T-helper 1 cell treated with Interleukin-12 subunit alpha and Interleukin-12 subunit beta and Interleukin-4 antibody, amounts not matched to agents 30 ng/mL and 1 ng/mL, for 36 hours (primary cell): Measurements from ENCODE around the gene KRT2. TPM values are rescaled to one million over a fixed set of nuclear protein-coding genes. Genes with fewer than 3 reads are reported as not detected.

ENCODE experiments used
- intact Hi-C: fragments of 100-400 bp; cut with micrococcal nuclease; formaldehyde crosslinking; loops from one replicate; pipeline ENCODE4 v1.15.1; 2024
- total RNA-seq: library from RNA; stranded (reverse); gene quantifications from 2 replicates; pipeline ENCODE4 v1.2.3, GENCODE V29; 2022

Gene KRT2
- 0.20 and 0.27 TPM in 2 replicates for total RNA-seq

- intact Hi-C loops, result no loop called here
These were observed at the start of gene KRT2 for GRCh38 chr12:52651726-52652261. TSS of gene KRT2 (minus strand) at chr12:52652211. CDS start at chr12:52652142, 69 bp downstream.

DNA sequence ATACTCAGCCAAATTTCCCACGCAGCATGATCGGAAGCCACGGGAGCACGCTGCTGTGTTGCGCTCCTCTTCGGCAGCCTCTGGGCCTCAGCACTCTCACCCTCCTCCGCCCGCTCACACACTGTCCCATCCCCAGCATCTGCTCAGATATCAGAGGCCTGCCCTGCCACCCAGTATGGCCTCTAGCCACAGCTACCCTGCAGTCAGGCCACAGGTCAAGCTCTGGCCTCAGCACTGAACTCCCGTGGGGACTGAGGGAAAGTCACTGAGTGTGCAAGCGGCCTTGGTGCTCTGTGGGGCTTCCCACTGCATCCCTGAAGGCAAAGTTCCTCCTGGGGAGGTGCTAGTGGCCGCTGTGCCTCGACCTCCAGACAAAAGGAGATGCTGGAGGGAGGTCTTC lies 49.3 kb upstream of the KRT2 start:
- intact Hi-C loops, result no loop called here

DNA sequence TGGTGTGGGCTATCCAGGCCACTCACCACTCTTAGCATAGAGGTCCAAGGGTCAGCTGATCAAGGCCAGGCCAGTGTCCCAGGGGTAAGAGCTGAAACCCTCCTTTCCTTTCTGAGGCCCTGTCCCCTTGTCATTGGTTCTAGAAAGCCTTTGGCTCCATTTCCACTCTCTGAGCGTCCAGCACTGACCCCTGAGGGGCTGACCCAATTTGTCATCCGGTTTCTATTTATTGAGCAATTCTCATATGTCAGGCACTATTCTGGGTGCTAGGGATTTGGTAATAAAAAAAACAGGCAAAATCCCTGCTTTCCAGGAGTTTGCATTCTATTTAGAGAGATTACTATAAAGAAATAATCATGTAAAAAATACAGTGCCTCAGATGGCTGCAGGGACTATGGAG lies 47.9 kb upstream of the KRT2 start:
- intact Hi-C loops, result no loop called here

- intact Hi-C loops, result no loop called here
These were observed 47.4 kb upstream of the KRT2 start for GRCh38 chr12:52699373-52699772.

- intact Hi-C loops, result no loop called here
These were observed 46.8 kb upstream of the KRT2 start for GRCh38 chr12:52698651-52699340.

GRCh38 chr12:52697058-52697582 lies 45.1 kb upstream of the KRT2 start:
- intact Hi-C loops, result no loop called here

DNA sequence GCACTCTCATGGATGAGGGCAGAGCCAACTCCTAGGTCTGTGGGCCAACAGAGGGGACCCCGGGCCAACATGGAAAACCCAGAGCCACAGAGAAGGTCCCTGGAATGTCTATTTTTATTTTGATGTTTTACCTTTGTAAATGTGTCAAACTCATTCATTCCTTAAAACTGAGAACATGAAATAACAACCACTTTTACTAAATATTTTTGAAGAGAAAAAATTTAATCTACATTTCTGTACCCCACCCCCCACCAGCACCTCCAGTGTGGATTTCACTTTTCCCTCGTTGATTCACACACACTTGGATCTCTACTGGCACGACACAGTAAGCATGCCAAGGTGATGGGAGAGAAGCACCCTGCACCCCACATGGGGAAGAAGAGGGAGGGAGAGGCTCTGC lies 44.6 kb upstream of the KRT2 start:
- intact Hi-C loops, result no loop called here

GRCh38 chr12:52695039-52695438 lies 43.0 kb upstream of the KRT2 start:
- intact Hi-C loops, result no loop called here

- intact Hi-C loops, result loop anchor here (5.0 kb wide), 2 partner anchors 77 to 112 kb away; partner anchors contain the start of gene KRT73
These were observed 42.1 kb upstream of the KRT2 start for GRCh38 chr12:52694151-52694550.

DNA sequence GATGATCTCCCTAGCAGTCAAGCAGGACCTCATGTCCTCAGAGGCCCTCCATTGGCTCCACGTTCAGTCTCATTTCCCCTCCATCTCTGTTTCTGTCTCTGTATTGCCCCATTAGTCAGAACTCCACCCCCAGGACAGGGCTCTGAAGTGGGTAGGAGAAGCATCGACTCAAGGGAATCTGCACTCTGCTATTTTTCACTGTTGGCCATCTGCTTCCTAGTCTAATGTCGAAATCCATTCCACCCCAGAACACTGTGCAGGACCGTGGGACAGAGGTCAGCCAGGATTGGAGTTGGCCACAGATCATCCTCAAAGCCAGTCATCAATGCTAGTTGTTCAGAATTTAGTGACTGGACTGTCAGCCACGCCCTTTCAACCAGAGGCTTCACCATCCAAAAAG lies 41.2 kb upstream of the KRT2 start:
- intact Hi-C loops, result loop anchor here (5.0 kb wide), 2 partner anchors 76 to 111 kb away; partner anchors contain the start of gene KRT73

DNA sequence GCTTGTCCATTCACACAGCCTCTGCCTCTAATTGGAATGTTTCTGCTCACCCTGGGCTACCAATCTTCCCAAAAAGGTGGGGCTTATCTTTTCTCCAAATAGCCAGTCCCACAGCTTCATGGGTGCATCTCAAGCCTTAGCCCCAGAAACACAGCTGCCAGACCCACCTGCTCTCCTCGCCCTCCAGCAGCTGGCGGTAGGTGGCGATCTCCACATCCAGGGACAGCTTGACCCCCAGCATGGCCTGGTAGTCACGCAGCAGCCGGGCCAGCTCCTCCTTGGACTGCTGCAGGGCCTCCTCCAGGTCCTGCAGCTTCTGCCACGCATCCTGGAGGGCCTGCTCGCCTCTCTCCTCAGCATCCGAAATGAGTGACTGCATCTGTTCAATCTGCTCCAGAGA lies 40.2 kb upstream of the KRT2 start:
- intact Hi-C loops, result loop anchor here (5.0 kb wide), 2 partner anchors 75 to 110 kb away; partner anchors contain the start of gene KRT73

DNA sequence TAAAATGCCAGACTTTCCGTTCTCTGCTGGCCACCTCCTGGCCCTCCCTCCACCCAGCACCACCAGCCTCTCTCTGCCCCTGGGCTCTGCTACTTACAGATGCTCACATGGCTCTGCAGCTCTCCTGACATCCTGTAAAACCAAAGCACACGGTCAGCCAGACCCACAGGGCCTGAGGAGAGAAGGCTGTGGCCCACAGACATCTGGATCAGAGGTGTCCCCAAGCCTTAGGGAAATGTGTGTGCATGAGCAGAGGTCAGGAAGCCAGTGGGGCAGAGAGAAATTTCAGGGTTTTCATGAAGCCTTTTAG lies 39.8 kb upstream of the KRT2 start:
- intact Hi-C loops, result loop anchor here (1.0 to 5.0 kb wide), 3 partner anchors 46 to 109 kb away; partner anchors contain the start of gene KRT73

DNA sequence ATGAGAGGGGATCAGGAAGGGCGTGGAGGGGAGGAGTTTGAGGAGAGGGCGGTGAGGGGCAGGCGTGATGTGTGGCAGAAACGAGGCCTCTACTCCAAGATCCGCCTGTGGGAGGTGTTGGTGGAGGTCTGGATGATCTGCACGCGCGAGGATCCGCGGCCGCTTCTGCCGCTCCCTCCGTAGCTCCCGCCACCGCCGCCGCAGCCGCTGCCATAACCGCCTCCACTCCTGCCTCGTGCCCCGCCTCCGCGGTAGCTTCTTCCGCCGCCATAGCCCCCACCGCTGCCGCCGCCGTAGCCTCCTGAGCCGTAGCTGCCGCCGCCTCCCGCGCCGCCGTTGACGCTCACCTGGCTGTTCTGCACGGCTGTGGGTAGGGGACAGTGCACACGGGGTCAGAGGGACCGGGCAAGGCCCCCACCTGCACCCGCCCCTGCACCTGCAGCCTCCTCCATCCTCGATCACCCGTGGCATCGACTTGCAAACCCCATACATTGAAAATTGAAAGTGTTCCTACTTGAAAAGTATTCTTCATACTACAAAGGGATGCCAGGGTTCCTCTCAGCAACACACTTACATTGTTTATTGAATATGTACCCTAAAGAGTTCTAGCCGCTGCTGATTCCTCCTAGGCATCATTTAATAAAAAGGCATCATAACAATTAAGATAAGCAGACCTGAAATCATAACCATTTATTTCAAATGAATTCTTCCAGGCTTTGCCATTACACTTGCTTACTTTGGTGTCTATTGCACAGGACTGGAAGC lies 39.2 kb upstream of the KRT2 start:
- intact Hi-C loops, result loop anchor here (1.0 to 5.0 kb wide), 3 partner anchors 46 to 109 kb away; partner anchors contain the start of gene KRT73

DNA sequence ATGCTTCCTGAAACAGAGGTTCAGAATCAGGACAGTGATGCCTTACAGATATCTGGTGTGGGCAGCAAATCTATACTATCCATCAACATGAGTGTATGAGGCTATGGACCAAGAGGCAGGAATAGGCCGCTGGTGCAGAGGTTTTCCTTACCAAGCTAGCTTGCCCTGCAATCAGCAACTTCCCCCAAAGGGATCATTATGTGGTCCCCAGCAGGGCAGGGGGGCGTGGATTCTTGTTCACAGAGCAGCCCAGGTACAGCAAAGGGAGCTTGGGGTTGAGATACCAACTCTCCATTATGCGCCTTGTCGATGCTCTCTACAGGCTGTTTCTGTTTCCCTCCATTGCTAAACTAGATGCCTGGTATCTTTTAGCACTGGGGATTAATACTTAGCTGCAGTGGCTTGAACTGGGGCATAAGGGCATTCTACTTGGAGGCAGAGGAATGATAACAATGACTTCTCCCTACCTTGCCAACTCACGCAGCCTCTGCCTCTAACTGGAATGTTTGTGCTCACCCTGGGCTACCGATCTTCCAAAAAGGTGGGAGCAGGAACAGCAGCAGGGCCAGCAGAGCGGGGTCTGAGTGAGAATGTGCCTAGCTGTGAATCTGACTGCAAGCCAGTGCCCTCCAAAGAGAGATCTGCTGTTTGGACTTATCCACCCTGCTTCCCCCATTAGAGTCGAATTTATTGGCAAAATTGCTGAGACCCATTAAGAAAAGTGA lies 38.5 kb upstream of the KRT2 start:
- intact Hi-C loops, result loop anchor here (1.0 to 5.0 kb wide), 3 partner anchors 45 to 108 kb away; partner anchors contain the start of gene KRT73

DNA sequence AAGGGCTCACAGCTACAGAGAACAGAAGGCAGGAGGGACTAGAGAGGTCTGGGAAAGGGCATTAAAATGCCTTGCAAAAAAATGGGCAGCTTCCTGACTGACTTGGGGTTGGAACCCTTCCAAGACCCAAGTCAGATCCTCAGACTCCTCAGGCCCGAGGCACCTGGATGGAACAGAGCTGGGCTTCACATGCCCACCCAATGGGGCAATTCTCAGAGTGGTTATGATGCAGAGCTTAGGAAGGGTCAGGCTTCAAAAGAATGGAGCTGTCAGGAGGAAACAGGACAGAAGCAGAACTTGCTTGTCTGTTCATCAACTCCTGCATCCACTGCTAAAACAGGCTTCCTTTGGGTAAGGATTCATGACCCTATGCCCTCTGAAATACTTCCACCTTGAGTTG lies 37.9 kb upstream of the KRT2 start:
- intact Hi-C loops, result loop anchor here (5.0 kb wide), 2 partner anchors 73 to 108 kb away; partner anchors contain the start of gene KRT73

GRCh38 chr12:52689239-52689638 lies 37.2 kb upstream of the KRT2 start:
- intact Hi-C loops, result no loop called here

GRCh38 chr12:52688481-52688880 lies 36.5 kb upstream of the KRT2 start:
- intact Hi-C loops, result no loop called here

GRCh38 chr12:52687497-52688385 lies 35.7 kb upstream of the KRT2 start:
- intact Hi-C loops, result no loop called here

DNA sequence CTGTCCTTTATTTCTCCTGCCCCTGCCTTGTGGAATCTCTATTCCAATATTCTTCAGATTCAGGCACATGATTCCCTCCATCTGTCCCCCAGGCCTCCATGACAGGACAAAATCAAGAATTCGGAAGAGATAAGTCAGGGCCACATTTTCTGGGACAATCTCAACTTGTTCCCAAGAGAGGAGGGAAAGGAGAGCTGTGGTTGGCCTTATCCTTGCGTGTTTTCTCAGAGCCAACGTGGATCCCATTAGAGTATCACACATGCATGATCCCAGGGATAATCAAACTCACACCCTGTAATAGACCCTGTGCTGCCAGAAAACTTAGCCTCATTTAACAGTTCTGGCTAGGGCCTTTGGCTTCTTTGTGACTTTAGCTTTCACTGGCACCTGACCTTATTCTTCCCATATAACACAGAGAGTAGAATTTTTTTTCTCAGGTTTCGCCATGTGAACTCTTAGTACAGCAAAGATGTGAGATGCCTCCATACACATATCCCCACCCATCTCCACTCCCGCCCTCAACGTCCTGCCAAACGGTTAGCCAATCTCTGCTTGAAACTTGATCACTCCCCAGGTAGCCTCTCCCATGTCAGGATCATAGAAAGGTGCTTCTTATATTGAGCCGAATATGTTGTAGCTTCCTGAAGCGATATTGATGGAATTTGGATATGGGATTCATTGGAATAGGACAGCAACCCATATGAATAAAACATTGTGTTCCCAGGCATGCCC lies 34.9 kb upstream of the KRT2 start:
- intact Hi-C loops, result no loop called here

GRCh38 chr12:52686063-52686462 lies 34.1 kb upstream of the KRT2 start:
- intact Hi-C loops, result no loop called here
